GM10266 (cell line): ENCODE data around the gene CYYR1.

Source experiments
- DNase-seq: peaks from one replicate; pipeline ENCODE4 v3.0.0; 2012; ENCODE audit errors: extremely low spot score
- CTCF ChIP-seq: IDR thresholded peaks from 2 replicates; pipeline ENCODE4 v1.5.1; 2012; ENCODE audit warnings: mild to moderate bottlenecking, low read depth; ENCODE audit not compliant: control insufficient read depth, insufficient read depth; ENCODE audit errors: missing control alignments

Gene CYYR1

GRCh38 chr21:26501495-26502021 is 71.5 kb downstream of the CYYR1 start:
- no peak for DNase-seq

GRCh38 chr21:26499495-26499894 is 73.6 kb downstream of the CYYR1 start:
- DNase-seq: no peak
- TF ChIP-seq CTCF: no peak

More at GRCh38 chr21:26501495-26502021, 71.5 kb downstream of the CYYR1 start:
- TF ChIP-seq CTCF: no peak

- TF ChIP-seq CTCF: no peak
- no peak for DNase-seq
These were observed 77.7 kb downstream of the CYYR1 start for GRCh38 chr21:26495283-26495849.

GRCh38 chr21:26491663-26492062 is 81.4 kb downstream of the CYYR1 start:
- no peak for DNase-seq
- no peak for TF ChIP-seq CTCF

GRCh38 chr21:26490771-26491170 is 82.3 kb downstream of the CYYR1 start:
- no peak for TF ChIP-seq CTCF
- no peak for DNase-seq

- DNase-seq: no peak
- TF ChIP-seq CTCF: no peak
These were observed 83.3 kb downstream of the CYYR1 start for GRCh38 chr21:26489781-26490180.

- TF ChIP-seq CTCF: no peak
- DNase-seq: no peak
These were observed 85.1 kb downstream of the CYYR1 start for GRCh38 chr21:26487981-26488480.
